ENCODE results near the gene AMER2.

The AMER2 gene

GRCh38 chr13:25171517-25172302 lies at the start of gene AMER2:
AMER2 (minus strand) TSS chr13:25172288; CDS start chr13:25171619, 669 bp downstream.
- no peak for DNase-seq (ENCODE audit: extremely low read depth, low read depth)
- no peak for TF ChIP-seq CTCF (IDR thresholded peaks at IDR 0.05; ENCODE audit: low read depth, low read length)

DNA sequence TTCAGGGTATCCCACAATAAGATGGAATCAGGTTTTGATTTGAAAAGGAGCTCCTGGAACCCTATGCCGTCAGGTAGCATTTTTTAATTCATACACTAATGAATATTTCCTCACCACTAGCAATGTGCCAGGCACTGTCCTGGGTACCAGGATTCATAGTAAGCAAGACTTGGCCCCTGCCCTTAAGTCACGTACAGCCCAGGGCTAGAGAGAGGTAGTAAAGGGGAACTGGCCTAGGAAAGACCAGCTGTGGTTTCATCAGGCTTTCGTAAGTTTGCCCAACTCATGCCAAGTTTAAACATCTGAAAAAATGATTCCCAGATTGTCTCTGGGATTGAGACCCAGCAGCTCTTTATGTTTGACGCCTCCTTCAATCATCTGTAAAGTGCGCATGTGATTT lies 45.9 kb upstream of the AMER2 start:
- TF ChIP-seq CTCF (IDR thresholded peaks at IDR 0.05; ENCODE audit: low read depth, low read length): no peak
- DNase-seq (ENCODE audit: extremely low read depth, low read depth): no peak

DNA sequence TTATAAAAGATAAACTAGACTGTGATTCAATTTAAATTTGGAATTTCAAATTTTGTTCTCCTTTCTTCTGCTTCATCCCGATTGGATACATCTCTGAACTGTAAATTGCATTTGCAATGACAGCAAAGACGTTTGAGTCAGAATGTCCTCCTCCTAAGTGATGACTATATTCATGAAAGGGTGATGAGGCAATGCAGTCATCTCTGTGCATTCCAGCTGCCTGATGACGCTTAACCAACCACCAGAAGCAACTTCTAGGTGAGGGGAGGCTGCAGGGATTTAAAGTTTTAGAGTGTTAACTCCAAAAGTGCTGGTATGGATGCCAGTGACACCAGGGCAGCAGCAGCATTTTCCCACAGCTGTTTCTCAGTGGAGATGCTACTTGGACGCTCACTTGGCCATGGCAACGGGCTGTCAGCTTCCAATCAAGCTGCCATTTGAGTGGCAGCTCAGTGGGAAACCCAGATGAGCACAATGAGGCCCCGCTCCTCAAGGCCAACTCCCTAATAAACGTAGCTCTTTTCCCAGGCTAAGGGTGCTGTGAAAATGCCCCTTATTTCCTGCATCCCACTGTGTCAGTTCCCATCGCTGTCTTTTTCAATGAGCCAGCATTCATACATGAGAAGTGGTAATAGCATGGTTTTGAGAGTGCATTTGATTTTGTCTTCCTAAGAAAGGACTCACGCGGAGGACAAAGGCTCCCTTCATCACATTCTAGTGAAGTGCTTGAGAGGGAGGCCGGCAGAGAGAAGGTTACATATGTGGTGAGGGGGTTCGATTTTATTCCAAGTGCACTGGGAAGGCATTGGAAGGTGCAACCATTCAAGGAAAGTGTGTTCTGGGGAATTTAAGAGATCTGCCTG lies 45.2 kb upstream of the AMER2 start:
- TF ChIP-seq CTCF (IDR thresholded peaks at IDR 0.05; ENCODE audit: low read depth, low read length): no peak
- DNase-seq (ENCODE audit: extremely low read depth, low read depth): no peak

DNA sequence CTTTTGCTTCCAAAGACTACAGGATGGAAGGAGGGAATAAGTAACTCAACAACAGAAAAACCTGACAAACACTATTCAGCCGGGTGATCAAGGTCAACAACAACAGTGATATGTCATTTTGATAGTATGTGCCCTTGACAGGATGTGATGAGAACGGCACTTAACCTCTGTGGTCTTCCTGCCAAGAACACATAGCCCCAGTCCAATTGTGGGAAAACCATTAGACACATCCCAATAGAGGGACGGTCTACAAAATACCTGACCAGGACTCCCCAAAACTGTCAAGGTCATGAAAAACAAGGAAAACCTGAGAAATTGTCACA lies 43.1 kb upstream of the AMER2 start:
- DNase-seq (ENCODE audit: extremely low read depth, low read depth): no peak
- no peak for TF ChIP-seq CTCF (IDR thresholded peaks at IDR 0.05; ENCODE audit: low read depth, low read length)

DNA sequence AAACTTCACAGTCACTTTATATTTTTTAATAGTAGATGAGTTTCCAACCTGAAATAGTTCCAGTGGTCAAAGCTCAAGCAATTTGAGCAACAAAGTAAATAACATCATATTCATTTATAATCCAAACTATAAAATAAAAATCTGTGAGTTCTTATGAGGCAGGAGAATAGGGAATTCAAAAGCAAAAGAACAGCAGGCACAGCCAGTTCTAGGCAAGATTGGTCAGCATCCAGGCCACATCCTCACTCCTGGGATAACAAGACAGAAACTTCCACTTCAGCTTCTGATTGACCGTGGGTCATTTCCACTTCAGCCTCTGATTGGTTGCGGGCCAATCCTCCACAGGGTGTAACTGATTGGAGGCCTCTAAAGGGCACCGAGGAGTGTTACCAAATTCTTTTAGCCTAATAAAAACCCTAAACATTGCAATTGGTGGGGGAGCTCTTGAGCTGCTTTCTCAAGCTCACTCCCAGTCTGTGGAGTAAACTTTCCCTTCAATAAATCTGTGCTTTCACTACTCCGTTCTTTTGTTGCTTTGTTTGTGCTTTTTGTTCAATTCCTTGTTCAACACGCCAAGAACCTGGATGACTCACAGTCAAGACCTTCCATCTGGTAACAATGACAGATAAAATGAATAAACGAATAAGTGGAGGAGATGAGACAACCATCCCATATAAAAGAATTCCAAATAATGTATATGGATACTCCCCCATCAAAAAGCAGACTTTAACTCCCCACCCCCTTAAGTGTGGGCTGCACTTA lies 42.6 kb upstream of the AMER2 start:
- no peak; the same call in 1 of the 2 replicates for TF ChIP-seq CTCF (IDR thresholded peaks at IDR 0.05; ENCODE audit: low read depth, low read length)
- DNase-seq (ENCODE audit: extremely low read depth, low read depth): no peak

DNA sequence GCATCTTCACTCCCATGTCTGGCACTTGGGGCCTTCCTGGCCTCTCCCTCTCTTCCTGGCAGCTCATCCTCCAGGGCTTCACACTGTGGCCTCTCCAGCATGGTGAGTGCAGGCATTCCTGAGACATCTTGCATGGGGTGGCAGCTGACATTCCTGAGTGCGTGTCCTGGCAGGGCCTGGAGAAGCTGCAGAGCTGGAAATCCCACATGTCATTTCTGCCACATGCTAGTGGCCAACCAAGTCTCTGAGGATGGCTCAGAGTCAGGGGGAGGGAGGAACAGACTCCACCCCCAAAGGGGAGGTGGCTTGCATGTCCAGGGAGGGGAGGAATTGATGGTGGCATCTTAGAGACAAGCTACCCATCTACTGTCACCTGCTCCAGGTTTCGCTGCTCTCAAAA lies 41.6 kb upstream of the AMER2 start:
- TF ChIP-seq CTCF (IDR thresholded peaks at IDR 0.05; ENCODE audit: low read depth, low read length): no peak
- no peak for DNase-seq (ENCODE audit: extremely low read depth, low read depth)

All from AG09319 (cell line).